ENCODE results near the gene NOTCH1.

DNA sequence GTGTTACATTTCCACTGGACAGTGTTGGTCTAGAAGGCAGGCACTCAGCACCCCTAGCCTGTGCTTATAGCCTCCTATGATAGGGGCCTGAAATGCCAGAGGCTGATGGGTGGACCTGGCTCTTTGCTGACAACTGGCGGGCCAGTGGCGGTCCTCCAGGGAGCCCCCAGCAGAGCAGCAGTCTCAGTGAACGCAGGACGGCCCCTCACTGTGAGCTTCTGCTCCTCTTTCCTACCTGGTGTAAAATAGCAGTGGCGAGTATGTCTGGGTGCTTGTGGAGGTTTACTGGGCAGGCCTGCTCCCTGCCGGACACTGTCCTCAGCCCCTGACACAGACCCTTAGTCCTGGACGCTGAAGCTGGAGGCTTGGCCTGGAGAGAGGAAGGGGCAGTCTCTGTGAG, 59.7 kb downstream of the NOTCH1 start:
- no peak for TF ChIP-seq POLR2AphosphoS5 (IDR thresholded peaks at IDR 0.05; ENCODE audit: low read depth, low read length)
- TF ChIP-seq TAF1 (IDR thresholded peaks at IDR 0.05; ENCODE audit: borderline replicate concordance, low read depth, low read length), result no peak

Data from GM12892 (cell line).